NCI-H524 treated with DMSO at 0.1 percent for 48 hours (cell line): ENCODE results near the gene VWA5B2.

Source experiments
- DNase-seq: peaks from one replicate; lab custom pipeline; 2025; lab: John Stamatoyannopoulos, UW

Gene VWA5B2

GRCh38 chr3:184229394-184230080 lies at the start of gene VWA5B2:
Gene VWA5B2, plus strand, starts transcription at chr3:184229585. Its CDS starts 944 bp downstream, at chr3:184230529.
- peak; percentile 33 for DNase-seq

DNA sequence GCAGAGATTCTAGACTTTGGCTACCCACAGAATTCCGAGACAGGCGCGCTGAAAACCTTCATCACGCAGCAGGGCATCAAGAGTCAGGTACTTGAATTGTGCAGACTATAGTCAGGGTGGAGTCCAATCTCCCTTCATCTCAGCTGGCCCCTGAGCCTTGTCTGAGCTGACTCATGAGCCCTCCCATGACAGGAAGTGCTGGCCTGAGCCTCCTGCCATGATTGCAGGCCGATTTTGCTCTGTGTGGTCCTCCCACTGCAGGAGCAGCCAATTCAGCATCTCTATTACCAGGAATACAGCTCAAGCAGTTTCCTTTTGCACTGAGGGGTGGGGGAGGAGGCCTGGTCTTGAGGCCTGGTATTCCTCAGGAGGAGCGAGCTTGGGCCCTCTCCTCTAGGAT lies 49.2 kb upstream of the VWA5B2 start:
- DNase-seq: no peak

- no peak for DNase-seq
Observed at GRCh38 chr3:184181596-184181995, 47.8 kb upstream of the VWA5B2 start.

DNA sequence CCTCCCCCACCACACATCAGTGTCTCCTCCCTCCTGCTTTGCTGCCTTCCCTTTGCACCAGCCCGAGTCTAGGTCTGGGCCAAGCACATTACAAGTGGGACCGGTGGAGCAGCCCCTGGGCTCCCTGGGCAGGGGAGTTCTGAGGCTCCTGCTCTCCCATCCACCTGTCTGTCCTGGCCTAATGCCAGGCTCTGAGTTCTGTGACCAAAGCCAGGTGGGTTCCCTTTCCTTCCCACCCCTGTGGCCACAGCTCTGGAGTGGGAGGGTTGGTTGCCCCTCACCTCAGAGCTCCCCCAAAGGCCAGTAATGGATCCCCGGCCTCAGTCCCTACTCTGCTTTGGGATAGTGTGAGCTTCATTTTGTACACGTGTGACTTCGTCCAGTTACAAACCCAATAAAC lies 45.7 kb upstream of the VWA5B2 start:
- DNase-seq: no peak

DNA sequence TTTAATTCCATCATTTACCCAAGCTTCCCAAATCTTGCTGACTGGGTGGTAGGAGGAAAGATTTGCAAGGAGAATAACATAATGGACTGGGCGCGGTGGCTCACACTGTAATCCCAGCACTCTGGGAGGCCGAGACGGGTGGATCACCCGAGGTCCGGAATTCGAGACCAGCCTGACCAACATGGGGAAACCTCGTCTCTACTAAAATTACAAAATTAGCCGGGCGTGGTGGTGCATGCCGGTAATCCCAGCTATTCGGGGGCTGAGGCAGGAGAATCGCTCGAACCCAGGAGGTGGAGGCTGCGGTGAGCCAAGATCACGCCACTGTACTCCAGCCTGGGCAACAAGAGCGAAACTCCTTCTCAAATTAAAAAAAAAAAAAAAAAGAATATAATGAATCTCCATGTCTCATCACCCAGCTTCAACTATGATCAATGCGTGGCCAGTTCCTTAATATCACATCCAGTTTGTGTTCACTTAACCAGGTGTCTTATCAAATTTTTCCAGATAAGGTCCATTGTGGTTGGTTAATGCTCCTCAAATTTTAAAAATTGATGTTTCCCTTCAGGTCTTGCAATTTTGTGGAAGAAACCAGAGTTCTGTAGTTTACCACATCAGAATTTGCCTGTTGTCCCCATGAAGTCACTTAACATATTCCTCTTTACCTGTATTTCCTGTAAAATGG lies 44.7 kb upstream of the VWA5B2 start:
- DNase-seq: no peak

DNA sequence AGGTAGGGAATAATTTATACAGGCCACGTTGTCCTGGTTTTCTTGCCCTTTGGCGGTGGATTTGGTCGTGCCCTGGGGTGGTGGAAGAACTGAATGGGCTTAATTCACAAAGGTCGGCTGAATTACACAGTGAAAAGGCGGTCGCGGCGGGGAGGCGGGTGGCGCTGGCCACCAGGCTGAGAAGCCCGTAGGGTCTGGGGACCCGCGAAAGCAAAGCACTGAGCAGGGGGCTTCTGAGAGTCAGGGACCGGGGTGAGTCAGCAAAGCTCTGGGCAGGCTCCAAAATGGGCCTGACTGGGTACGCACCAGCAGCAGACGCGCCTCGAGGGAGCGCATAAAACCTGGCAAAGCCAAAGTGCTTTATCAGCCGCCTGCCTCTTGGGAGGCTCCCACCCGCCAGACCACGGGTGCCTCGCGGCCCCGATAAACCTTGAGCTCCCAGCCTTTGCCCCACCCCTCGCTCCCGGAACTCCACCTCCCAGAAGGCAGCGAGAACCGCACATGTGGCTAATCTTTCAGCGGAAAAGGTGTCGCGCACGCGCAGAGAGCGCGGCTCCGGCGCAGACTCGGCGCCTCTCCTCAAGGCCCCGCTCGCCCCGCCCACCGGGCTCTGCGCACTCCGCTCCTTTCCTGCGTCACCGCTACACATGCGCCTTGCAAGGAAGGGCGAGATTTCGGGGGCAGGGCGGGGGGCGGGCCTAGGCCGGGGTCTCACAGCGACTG lies 43.8 kb upstream of the VWA5B2 start:
- peak; percentile 99 for DNase-seq

DNA sequence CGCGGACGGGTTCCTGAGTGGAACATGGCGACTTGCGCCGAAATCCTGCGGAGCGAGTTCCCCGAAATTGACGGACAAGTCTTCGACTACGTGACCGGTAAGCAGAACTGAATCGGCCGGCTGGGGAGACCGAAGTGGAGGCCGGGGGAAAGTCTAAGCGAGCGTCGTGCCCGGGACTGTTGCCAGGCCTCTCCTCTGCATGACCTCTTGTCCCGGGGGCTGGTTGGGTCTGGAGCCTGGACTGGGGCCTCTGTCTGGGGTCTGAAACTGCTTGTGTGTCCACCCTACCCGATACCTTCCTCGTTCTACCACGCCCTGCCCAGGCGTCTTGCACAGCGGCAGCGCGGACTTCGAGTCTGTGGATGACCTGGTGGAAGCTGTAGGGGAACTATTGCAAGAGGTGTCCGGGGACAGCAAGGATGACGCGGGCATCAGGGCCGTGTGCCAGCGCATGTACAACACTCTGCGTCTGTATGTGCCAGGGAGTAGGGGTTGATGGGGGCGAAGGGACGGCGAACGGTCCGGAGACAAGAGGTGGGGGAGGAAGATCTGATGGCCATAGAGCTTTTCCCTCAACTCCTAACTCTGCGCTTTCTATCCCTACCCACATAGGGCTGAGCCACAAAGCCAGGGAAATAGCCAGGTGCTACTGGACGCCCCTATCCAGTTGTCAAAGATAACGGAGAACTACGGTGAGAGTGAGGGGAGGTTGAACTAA lies 43.0 kb upstream of the VWA5B2 start, which contains the start of gene ABCF3:
Gene ABCF3 (plus strand): TSS at position 16 of the 718 bp plus-strand sequence. CDS start 9 bp downstream, at position 25.
- DNase-seq: no peak

DNA sequence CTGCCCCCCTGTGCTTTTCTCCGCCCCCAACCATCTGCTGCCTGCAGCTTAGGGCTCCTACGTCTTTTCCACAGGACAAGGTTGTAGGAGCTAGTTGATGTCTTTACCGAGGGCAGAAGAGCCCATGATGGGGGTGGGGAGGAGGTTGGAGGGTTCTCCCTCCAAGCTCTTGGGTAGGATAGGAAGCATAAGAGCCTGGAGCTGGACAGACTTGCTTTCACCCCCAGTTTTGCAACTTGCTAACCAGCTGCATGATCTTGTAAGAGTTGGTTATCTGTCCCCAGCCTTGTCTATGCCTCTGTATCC lies 42.5 kb upstream of the VWA5B2 start:
- peak; percentile 22 for DNase-seq

GRCh38 chr3:184188080-184188479 lies 41.3 kb upstream of the VWA5B2 start:
- no peak for DNase-seq

- DNase-seq: no peak
Observed at GRCh38 chr3:184189421-184189820, 40.0 kb upstream of the VWA5B2 start.

DNA sequence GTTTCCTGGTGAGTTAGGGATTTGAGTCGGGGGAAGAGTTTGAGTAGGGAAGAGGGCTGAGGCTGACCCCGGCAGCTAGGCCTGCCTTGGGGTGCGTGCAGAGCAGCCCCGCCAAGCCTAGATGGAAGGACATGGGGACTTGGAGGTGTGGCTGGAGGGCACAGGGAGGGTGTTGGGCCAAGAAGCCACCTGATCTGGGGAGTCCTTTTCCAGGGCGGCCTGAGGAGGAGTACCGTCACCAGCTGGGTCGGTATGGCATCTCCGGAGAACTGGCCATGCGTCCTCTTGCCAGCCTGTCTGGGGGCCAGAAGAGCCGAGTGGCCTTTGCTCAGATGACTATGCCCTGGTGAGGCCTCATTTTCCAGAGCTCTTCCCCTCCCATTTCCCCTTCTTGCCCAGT lies 36.5 kb upstream of the VWA5B2 start:
- DNase-seq: no peak

DNA sequence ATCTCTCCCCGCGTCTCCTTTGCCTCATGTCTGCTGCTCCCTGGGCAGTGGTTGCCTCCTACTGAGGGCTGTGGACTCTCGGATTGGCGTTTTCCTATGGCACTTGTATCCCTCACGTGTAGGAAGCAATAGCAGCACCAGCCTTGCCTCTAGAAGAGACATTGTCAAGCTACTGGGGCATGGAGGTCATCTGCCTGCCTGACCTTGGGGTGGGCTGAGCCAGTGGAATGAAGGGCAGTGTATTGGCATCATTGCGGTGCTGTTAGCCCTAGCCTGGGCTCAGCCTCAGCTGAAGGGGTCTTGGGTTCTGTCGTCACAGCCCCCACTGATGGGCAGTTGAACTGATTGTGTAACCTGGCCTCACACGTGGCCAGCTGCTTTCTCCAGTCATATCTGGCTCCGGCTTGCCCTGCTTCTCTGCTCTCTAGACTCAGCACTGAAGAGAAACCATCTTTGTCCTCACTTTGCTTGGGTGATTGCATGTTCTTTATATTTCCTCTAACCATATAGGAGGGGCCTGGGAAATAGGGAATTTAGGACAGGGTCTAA lies 35.3 kb upstream of the VWA5B2 start:
- no peak for DNase-seq

DNA sequence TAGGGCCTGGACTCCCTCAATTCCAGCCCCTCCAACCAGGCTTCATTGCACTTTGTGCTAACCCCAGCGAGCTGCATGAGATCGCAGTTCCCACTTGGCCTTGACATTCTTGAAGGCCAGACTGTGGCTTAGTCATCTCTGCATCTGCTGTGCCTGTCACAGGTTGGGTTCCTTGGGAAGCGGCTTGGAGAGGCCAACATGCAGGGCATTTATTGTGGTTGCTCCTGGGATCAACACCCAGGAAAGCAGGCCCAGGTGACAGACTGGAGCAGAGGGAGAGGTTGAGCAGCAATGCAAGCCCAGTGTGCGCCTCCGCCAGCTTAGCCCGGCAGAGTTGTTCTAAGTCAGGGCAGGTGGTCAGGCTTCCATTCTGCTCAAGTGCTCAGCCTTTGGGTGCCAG lies 32.8 kb upstream of the VWA5B2 start:
- DNase-seq: peak; percentile 30

DNA sequence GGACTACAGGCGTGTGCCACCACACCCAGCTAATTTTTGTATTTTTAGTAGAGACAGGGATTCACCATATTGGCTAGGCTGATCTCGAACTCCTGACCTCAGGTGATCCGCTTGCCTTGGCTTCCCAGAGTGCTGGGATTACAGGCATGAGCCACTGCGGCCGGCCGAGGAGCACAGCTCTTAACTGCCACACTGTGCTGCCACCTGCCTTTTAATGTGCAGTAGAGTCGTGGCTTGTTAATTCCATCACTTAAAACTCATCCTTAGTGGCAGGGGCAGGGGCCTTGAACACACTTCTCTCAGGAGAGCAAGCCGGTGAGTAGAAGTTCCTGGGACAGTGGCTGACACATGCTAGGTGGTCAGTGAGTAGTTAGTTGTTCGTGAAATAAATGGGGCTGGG lies 30.9 kb upstream of the VWA5B2 start:
- DNase-seq: no peak

- no peak for DNase-seq
Observed at GRCh38 chr3:184200825-184201224, 28.6 kb upstream of the VWA5B2 start.

- DNase-seq: no peak
Observed at GRCh38 chr3:184203526-184203925, 25.9 kb upstream of the VWA5B2 start.

DNA sequence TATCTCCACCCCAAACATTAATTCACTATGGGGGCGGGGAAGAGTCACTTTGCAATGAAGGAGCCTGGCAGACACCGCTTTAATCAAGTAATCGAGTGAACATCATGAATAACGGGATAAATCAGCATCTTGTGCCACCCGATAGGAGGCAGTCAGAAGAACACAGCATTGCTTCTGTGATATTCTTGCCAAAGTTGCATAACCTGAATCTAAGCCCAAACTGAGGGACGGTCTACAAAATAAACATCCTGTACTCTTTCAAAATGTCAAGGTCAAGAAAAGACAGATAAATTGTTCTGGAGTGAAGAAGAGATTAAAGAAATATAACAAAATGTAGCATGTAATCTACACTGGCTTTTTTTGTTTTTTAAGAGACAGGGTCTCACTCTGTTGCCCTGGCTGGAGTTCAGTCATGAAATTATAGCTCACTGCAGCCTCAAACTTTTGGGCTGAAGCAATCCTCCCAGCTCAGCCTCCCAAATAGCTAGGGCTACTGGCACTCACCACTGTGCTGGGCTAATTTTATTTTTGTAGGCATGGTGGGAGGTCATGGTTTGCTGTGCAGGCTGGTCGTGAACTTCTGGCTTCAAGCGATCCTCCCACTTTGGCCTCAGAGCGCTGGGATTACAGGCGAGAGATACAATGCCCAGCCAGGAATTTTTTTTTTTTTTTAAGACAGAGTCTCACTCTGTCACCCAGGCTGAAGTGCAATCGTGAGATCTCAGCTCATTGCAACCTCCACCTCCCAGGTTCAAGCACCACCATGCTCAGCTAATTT lies 20.1 kb upstream of the VWA5B2 start:
- DNase-seq: no peak

DNA sequence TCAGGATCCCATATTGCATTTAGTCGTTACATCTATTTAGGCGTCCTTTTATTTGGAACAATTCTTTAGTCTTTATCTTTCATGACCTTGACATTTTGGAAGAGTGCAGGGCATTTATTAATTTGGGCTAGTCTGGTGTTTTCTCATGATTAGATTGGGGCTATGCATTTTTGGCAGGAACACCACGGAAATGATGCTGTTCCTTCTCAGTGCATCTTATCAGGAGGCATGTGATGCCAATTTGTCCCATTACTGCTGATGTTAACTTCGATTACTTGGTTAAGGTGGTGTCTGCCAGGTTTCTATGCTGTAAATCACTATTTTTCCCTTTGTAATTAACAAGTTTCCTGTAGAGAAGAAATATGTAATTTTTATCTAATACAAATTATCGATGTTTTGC lies 18.1 kb upstream of the VWA5B2 start:
- DNase-seq: no peak

- DNase-seq: no peak
Observed at GRCh38 chr3:184211718-184212117, 17.7 kb upstream of the VWA5B2 start.

- peak; percentile 32 for DNase-seq
Observed at GRCh38 chr3:184218814-184219213, 10.6 kb upstream of the VWA5B2 start.

GRCh38 chr3:184222521-184222920 lies 6.9 kb upstream of the VWA5B2 start:
- no peak for DNase-seq
